T-helper 17 cell (primary cell): ENCODE results near the gene HGFAC. TPM values are rescaled to one million over a fixed set of nuclear protein-coding genes. Genes with fewer than 3 reads are reported as not detected.

Experiments used
- ATAC-seq: fragments of 150-1000 bp; cut with Tn5 transposase; 2 replicates; pipeline ENCODE4 v1.10.0; 2021; ENCODE audit warnings: mild to moderate bottlenecking, moderate library complexity
- DNase-seq, 3 donors: peaks; one replicate each; pipeline versions ENCODE4 v3.0.0 to v3.0.0-alpha.2; 2020 to 2021
- H3K9me3 ChIP-seq: one replicate; pipeline ENCODE4 v1.7.0; 2013; ENCODE audit warnings: low read length, mild to moderate bottlenecking; ENCODE audit not compliant: control insufficient read depth, poor library complexity, severe bottlenecking
- H3K27ac Mint-ChIP-seq: one replicate; pipeline ENCODE4 v1.8.0; 2022; ENCODE audit warnings: mild to moderate bottlenecking, moderate library complexity, mixed read lengths
- H3K27me3 Mint-ChIP-seq: one replicate; pipeline ENCODE4 v1.8.0; 2022; ENCODE audit warnings: mixed read lengths
- H3K36me3 Mint-ChIP-seq: one replicate; pipeline ENCODE4 v1.8.0; 2022; ENCODE audit warnings: low read depth, mixed read lengths
- H3K4me1 Mint-ChIP-seq: one replicate; pipeline ENCODE4 v1.8.0; 2022; ENCODE audit warnings: mild to moderate bottlenecking, mixed read lengths
- H3K4me3 Mint-ChIP-seq: one replicate; pipeline ENCODE4 v1.8.0; 2022; ENCODE audit warnings: mild to moderate bottlenecking, moderate library complexity, mixed read lengths
- total RNA-seq, 4 donors: library from RNA in 2 of 4; stranded (reverse) in 2 of 4; gene quantifications; one replicate each; pipeline ENCODE4 v1.2.3 and lab custom pipeline; 2022 to 2026

Gene HGFAC
- total RNA-seq, 2 donors from 2014 or later: not detected

GRCh38 chr4:3414421-3415279 is 27.1 kb upstream of the HGFAC start:
- Mint-ChIP-seq H3K27ac (no peak overlapping the region), H3K36me3 (no peaks in the 10 kb centered on the region), H3K27me3 (no peaks in the 10 kb centered on the region), H3K4me3 (no peak overlapping the region), H3K4me1 (no peaks in the 10 kb centered on the region)
- no peaks in the 10 kb centered on the region for H3K9me3 ChIP-seq
- ATAC-seq: no peak
- no peak for DNase-seq

- H3K27ac Mint-ChIP-seq: no peak overlapping the region
- no peak for DNase-seq
- H3K36me3 Mint-ChIP-seq: no peaks in the 10 kb centered on the region
- no peaks in the 10 kb centered on the region for H3K9me3 ChIP-seq
- H3K4me3 Mint-ChIP-seq: no peak overlapping the region
- no peaks in the 10 kb centered on the region for H3K4me1 Mint-ChIP-seq
- no peaks in the 10 kb centered on the region for H3K27me3 Mint-ChIP-seq
- no peak for ATAC-seq
Measured at GRCh38 chr4:3415471-3416141, 26.2 kb upstream of the HGFAC start.

GRCh38 chr4:3416270-3416669 is 25.5 kb upstream of the HGFAC start:
- DNase-seq: no peak
- H3K9me3 ChIP-seq: no peaks in the 10 kb centered on the region
- no peak overlapping the region for H3K27ac Mint-ChIP-seq
- no peak overlapping the region for H3K4me3 Mint-ChIP-seq
- no peaks in the 10 kb centered on the region for H3K4me1 Mint-ChIP-seq
- ATAC-seq: no peak
- H3K27me3 Mint-ChIP-seq: no peaks in the 10 kb centered on the region
- no peaks in the 10 kb centered on the region for H3K36me3 Mint-ChIP-seq

GRCh38 chr4:3416821-3417221 is 24.9 kb upstream of the HGFAC start:
- ATAC-seq: no peak
- Mint-ChIP-seq H3K27ac (no peak overlapping the region), H3K27me3 (no peaks in the 10 kb centered on the region), H3K4me1 (no peaks in the 10 kb centered on the region), H3K4me3 (no peak overlapping the region), H3K36me3 (no peaks in the 10 kb centered on the region)
- no peaks in the 10 kb centered on the region for H3K9me3 ChIP-seq
- no peak for DNase-seq

GRCh38 chr4:3417448-3417847 is 24.3 kb upstream of the HGFAC start:
- no peaks in the 10 kb centered on the region for H3K27me3 Mint-ChIP-seq
- no peak overlapping the region for H3K4me3 Mint-ChIP-seq
- ATAC-seq (no peak), DNase-seq (no peak)
- no peaks in the 10 kb centered on the region for H3K36me3 Mint-ChIP-seq
- H3K9me3 ChIP-seq: no peaks in the 10 kb centered on the region
- no peaks in the 10 kb centered on the region for H3K4me1 Mint-ChIP-seq
- no peak overlapping the region for H3K27ac Mint-ChIP-seq

GRCh38 chr4:3418029-3418762 is 23.6 kb upstream of the HGFAC start:
- no peak for ATAC-seq
- Mint-ChIP-seq H3K27ac (no peak overlapping the region), H3K4me3 (no peak overlapping the region), H3K36me3 (no peaks in the 10 kb centered on the region), H3K4me1 (no peaks in the 10 kb centered on the region), H3K27me3 (no peaks in the 10 kb centered on the region)
- no peak for DNase-seq
- no peaks in the 10 kb centered on the region for H3K9me3 ChIP-seq

- DNase-seq (no peak), ATAC-seq (no peak)
- H3K36me3 Mint-ChIP-seq: no peaks in the 10 kb centered on the region
- H3K9me3 ChIP-seq: no peaks in the 10 kb centered on the region
- no peak overlapping the region for H3K27ac Mint-ChIP-seq
- peaks cover 2% of the 10 kb centered on the region for H3K4me1 Mint-ChIP-seq
- no peaks in the 10 kb centered on the region for H3K27me3 Mint-ChIP-seq
- no peak overlapping the region for H3K4me3 Mint-ChIP-seq
Measured at GRCh38 chr4:3419836-3420605, 21.7 kb upstream of the HGFAC start.

- no peak for ATAC-seq
- H3K9me3 ChIP-seq: no peaks in the 10 kb centered on the region
- no peak for DNase-seq
- no peak overlapping the region for H3K4me3 Mint-ChIP-seq
- no peak overlapping the region for H3K27ac Mint-ChIP-seq
- H3K27me3 Mint-ChIP-seq: no peaks in the 10 kb centered on the region
- H3K36me3 Mint-ChIP-seq: no peaks in the 10 kb centered on the region
- H3K4me1 Mint-ChIP-seq: peaks cover 2% of the 10 kb centered on the region
Measured at GRCh38 chr4:3420606-3420955, 21.2 kb upstream of the HGFAC start.

- H3K4me1 Mint-ChIP-seq: peaks cover 2% of the 10 kb centered on the region
Measured at GRCh38 chr4:3420956-3421355, 20.8 kb upstream of the HGFAC start.

GRCh38 chr4:3421470-3421869 is 20.3 kb upstream of the HGFAC start:
- ATAC-seq (no peak), DNase-seq (no peak)
- no peak overlapping the region for H3K27ac Mint-ChIP-seq
- H3K36me3 Mint-ChIP-seq: no peaks in the 10 kb centered on the region
- no peak overlapping the region for H3K4me3 Mint-ChIP-seq
- no peaks in the 10 kb centered on the region for H3K9me3 ChIP-seq
- peaks cover 2% of the 10 kb centered on the region for H3K4me1 Mint-ChIP-seq
- H3K27me3 Mint-ChIP-seq: no peaks in the 10 kb centered on the region

More at GRCh38 chr4:3420956-3421355, 20.8 kb upstream of the HGFAC start:
- Mint-ChIP-seq H3K27me3 (no peaks in the 10 kb centered on the region), H3K4me3 (no peak overlapping the region), H3K36me3 (no peaks in the 10 kb centered on the region), H3K27ac (no peak overlapping the region)
- no peaks in the 10 kb centered on the region for H3K9me3 ChIP-seq
- ATAC-seq (no peak), DNase-seq (no peak)

GRCh38 chr4:3422241-3422801 is 19.4 kb upstream of the HGFAC start:
- Mint-ChIP-seq H3K4me3 (no peak overlapping the region), H3K27ac (no peak overlapping the region), H3K4me1 (peaks cover 2% of the 10 kb centered on the region), H3K36me3 (no peaks in the 10 kb centered on the region), H3K27me3 (no peaks in the 10 kb centered on the region)
- no peaks in the 10 kb centered on the region for H3K9me3 ChIP-seq
- no peak for DNase-seq
- ATAC-seq: no peak

GRCh38 chr4:3422808-3423297 is 18.9 kb upstream of the HGFAC start:
- no peak for ATAC-seq
- no peak overlapping the region for H3K27ac Mint-ChIP-seq
- H3K27me3 Mint-ChIP-seq: no peaks in the 10 kb centered on the region
- no peaks in the 10 kb centered on the region for H3K9me3 ChIP-seq
- H3K4me3 Mint-ChIP-seq: no peak overlapping the region
- no peaks in the 10 kb centered on the region for H3K36me3 Mint-ChIP-seq
- peaks cover 2% of the 10 kb centered on the region for H3K4me1 Mint-ChIP-seq
- no peak for DNase-seq
